ENCODE results near the gene PPP1R15B.

The PPP1R15B gene

DNA sequence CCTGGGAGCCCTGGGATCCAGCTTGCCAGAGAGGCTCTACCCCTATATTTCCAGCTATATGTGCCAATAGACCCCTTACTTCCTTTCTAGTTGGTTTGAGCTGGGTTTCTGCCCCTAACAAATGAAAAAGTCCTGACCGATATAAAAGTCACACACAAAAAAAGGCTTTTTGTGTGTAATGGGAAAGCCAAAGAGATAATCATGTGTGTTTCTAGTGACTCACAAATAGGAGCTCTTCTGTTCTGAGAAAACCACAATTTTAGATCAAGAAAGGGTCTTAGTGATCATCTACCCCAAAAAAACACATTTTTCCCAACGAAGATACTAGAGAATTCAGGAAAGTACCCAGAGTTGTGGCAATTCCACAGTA is 28.9 kb downstream of the PPP1R15B start:
- peak overlapping the region; percentile 29; the same call in 1 of the 2 replicates for H3K4me3 ChIP-seq (ENCODE audit: low read depth, low read length)
- no peak for TF ChIP-seq CTCF (IDR thresholded peaks at IDR 0.05; ENCODE audit: low read depth, low read length)

GRCh38 chr1:204380293-204380831 is 31.3 kb downstream of the PPP1R15B start:
- TF ChIP-seq CTCF (IDR thresholded peaks at IDR 0.05; ENCODE audit: low read depth, low read length), result no peak
- H3K4me3 ChIP-seq (ENCODE audit: low read depth, low read length), result no peak overlapping the region

- peak overlapping the region; percentile 50 for H3K4me3 ChIP-seq (ENCODE audit: low read depth, low read length)
- TF ChIP-seq CTCF (IDR thresholded peaks at IDR 0.05; ENCODE audit: low read depth, low read length), result no peak
Observed at GRCh38 chr1:204377800-204378668, 33.6 kb downstream of the PPP1R15B start.

DNA sequence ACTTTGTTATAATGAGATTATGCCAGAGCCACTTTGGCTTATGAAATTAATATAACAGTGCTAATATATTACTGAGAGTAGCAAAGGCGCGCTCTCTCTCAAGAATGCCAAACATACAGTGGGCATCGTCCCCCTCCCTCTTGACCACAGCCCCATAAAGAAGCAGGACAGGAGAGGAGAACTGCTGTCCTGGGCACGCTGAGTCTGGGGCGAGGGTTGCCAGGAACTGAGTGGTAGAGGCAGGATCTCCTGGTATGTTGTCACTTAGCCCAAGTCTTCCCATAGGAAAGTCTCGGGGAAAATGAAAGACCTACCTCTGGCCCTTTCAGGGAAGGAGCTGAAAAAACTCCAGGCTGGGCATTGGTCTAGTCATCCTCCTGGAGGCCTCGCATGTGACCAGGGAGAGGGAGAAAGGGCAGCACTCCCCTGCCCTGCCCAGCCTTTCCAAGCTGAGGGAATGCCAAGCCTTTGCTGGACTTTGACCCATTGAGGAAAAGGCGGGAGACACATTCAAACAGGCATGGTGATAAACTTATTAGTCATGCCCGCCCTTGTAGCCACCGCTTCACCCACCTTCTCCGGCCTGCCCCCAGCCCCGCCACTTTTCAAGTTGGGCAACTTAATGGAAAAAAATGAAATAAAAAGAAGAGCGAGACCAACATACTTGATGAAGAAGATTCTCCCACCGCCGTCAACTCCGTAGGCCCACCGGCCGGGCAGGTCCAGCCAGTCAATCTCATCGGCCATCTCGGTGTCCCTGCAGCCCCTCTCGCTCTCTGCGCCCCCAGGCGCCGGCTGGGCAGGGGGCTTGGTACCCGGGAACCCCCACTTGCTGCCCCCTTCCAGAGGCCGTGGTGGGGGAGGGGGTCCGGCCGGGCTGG is 34.5 kb downstream of the PPP1R15B start:
- TF ChIP-seq CTCF (IDR thresholded peaks at IDR 0.05; ENCODE audit: low read depth, low read length), result no peak
- peak overlapping the region; percentile 50 for H3K4me3 ChIP-seq (ENCODE audit: low read depth, low read length)

DNA sequence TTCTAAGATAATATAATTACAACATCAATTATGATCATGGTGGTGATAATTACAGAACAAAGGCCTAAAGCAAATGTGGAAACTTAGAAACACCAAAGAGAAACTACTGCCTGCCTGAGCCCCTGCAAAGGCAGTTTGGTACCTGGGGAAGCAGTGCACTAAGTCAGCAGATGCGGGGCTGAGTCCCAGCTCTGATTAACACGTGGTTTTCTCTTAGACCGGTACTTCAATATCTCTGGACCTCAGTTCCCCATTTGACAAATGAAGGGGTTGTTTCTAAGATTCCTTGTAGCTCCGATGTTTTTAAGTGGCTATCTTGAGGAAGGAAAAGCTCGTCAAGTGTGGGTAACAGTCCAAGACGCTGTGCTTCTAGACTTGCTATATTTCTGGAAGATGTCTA is 35.2 kb downstream of the PPP1R15B start:
- TF ChIP-seq CTCF (IDR thresholded peaks at IDR 0.05; ENCODE audit: low read depth, low read length), result no peak
- no peak overlapping the region for H3K4me3 ChIP-seq (ENCODE audit: low read depth, low read length)

DNA sequence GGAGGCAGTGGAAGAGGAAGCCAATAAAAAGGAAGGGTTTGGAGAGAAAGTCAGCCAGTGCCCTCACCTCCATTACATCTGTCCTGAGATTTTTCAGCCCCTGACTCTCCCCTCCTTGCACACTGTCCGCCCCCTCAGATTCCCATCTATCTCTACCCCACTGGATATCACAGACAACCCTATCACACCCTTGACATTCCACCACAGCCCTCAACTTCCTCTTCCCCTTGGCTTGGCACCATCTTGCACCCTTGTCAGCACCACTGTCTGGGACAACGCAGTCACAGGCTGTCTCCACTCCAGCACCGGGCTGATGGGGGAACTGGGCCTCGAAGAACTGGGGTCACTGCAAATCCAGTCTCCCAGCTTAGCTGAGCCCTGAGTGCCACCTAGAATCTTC is 37.7 kb downstream of the PPP1R15B start:
- no peak overlapping the region for H3K4me3 ChIP-seq (ENCODE audit: low read depth, low read length)
- TF ChIP-seq CTCF (IDR thresholded peaks at IDR 0.05; ENCODE audit: low read depth, low read length), result no peak
